GM23248 (cell line): ENCODE results near the gene UNC5C. TPM values are rescaled to one million over a fixed set of nuclear protein-coding genes. Genes with fewer than 3 reads are reported as not detected.
A peak's percentile ranks its signal among the peaks of the same experiment; 100 is the strongest.

Experiments used
- DNase-seq: peaks from one replicate; pipeline ENCODE4 v3.0.0-alpha.2; 2015
- H2AFZ ChIP-seq: fragments of 200-600 bp; sonication (generic); 2 replicates; pipeline ENCODE4 v1.6.1; 2016; ENCODE audit warnings: antibody characterized with exemption
- H3F3A ChIP-seq: fragments of 200-600 bp; sonication (generic); 2 replicates; pipeline ENCODE4 v1.6.1; 2016; ENCODE audit warnings: mild to moderate bottlenecking, antibody characterized with exemption, mixed run types; ENCODE audit not compliant: insufficient read depth
- H3K27ac ChIP-seq: fragments of 200-600 bp; sonication (generic); 2 replicates; pipeline ENCODE4 v1.5.1; 2016; ENCODE audit warnings: mild to moderate bottlenecking
- H3K27me3 ChIP-seq: fragments of 200-600 bp; sonication (generic); replicated peaks from 2 replicates; pipeline ENCODE4 v1.6.1; 2016; ENCODE audit warnings: mild to moderate bottlenecking; ENCODE audit not compliant: insufficient read depth
- H3K36me3 ChIP-seq: fragments of 200-600 bp; sonication (generic); 2 replicates; pipeline ENCODE4 v1.6.1; 2016; ENCODE audit warnings: low read depth, mild to moderate bottlenecking
- H3K4me1 ChIP-seq: fragments of 200-600 bp; sonication (generic); 2 replicates; pipeline ENCODE4 v1.6.1; 2016; ENCODE audit warnings: mild to moderate bottlenecking; ENCODE audit not compliant: insufficient read depth
- H3K4me2 ChIP-seq: fragments of 200-600 bp; sonication (generic); one replicate; pipeline ENCODE4 v1.6.1; 2016; ENCODE audit warnings: mild to moderate bottlenecking; ENCODE audit not compliant: unreplicated experiment
- H3K4me3 ChIP-seq: fragments of 200-600 bp; sonication (generic); 2 replicates; pipeline ENCODE4 v1.5.1; 2016; ENCODE audit warnings: mild to moderate bottlenecking
- H3K79me2 ChIP-seq: fragments of 200-600 bp; sonication (generic); 2 replicates; pipeline ENCODE4 v1.6.1; 2016; ENCODE audit warnings: mild to moderate bottlenecking; ENCODE audit not compliant: insufficient read depth
- H3K9ac ChIP-seq: fragments of 200-600 bp; sonication (generic); 2 replicates; pipeline ENCODE4 v1.6.1; 2016; ENCODE audit warnings: mild to moderate bottlenecking
- H3K9me2 ChIP-seq: fragments of 200-600 bp; sonication (generic); 2 replicates; pipeline ENCODE4 v1.6.1; 2016; ENCODE audit warnings: mixed run types, mild to moderate bottlenecking, moderate library complexity; ENCODE audit not compliant: insufficient read depth
- H3K9me3 ChIP-seq: fragments of 200-600 bp; sonication (generic); one replicate; pipeline ENCODE4 v1.6.1; 2017; ENCODE audit warnings: low read depth
- H4K20me1 ChIP-seq: fragments of 200-600 bp; sonication (generic); 2 replicates; pipeline ENCODE4 v1.6.0; 2016; ENCODE audit not compliant: insufficient read depth
- EZH2 ChIP-seq: fragments of 200-600 bp; sonication (generic); IDR thresholded peaks from 2 replicates; pipeline ENCODE4 v1.6.1; 2018; ENCODE audit warnings: antibody characterized with exemption, mild to moderate bottlenecking; ENCODE audit not compliant: insufficient read depth, poor library complexity, severe bottlenecking
- EZH2phosphoT487 ChIP-seq: fragments of 200-600 bp; sonication (generic); IDR thresholded peaks from 2 replicates; pipeline ENCODE4 v1.6.1; 2018; ENCODE audit warnings: antibody characterized with exemption, moderate library complexity, mild to moderate bottlenecking, low read depth; ENCODE audit not compliant: insufficient read depth
- WGBS, 2 experiments: methylation state at CpG; one replicate each; pipeline ENCODE4 v1.1.6; 2015 to 2017; ENCODE audit warnings: low lambda C conversion rate in 2 of 2, low coverage in 1 of 2; ENCODE audit errors: missing lambda C conversion rate in 2 of 2; 5-methylcytosine and 5-hydroxymethylcytosine counted together
- in situ Hi-C: fragments of 300-500 bp; cut with MboI; formaldehyde crosslinking; loops from 2 replicates; pipeline ENCODE4 v1.15.0; 2020
- polyA plus RNA-seq: library from polyadenylated mRNA; unstranded; fragments of >200 nt; fragmentation: Nextera tagmentation; extraction: Ambion mirVana; gene quantifications from 2 replicates; pipeline ENCODE4 v1.2.1, GENCODE V29; 2016
- total RNA-seq: library from RNA; depleted of rRNA; stranded (reverse); fragments of >200 nt; shearing (Covaris generic); gene quantifications from 2 replicates; pipeline ENCODE4 v1.2.3, GENCODE V29; 2014

UNC5C gene
- total and polyA plus RNA-seq, 2 experiments from 2014 or later, result not detected

DNA sequence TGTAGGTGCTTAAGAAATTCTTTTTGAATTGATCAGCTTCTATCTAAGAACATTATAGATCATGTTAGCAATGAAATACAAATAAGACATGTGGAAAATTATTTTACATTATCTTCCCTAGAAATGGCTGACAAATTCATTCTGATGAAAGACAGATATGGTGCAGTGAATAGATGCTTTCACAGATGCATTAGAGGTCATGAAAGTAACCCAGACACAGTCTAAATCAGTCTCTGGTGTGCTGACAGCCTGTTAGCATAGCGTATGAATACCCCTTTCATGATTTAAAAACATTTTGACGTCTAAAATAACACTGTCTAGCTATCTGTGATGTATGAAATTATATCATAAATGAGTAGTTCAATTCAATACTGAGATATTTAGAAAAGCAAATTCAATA is 180.9 kb downstream of the UNC5C start:
- H3K9ac ChIP-seq, result no peak overlapping the region
- H3K79me2 ChIP-seq, result no peaks in the 10 kb centered on the region
- TF ChIP-seq EZH2 (no peak), EZH2phosphoT487 (no peak)
- no peaks in the 10 kb centered on the region for H3K9me2 ChIP-seq
- no peaks in the 10 kb centered on the region for H3F3A ChIP-seq
- no peak overlapping the region for H3K4me2 ChIP-seq
- no peak overlapping the region for H3K27ac ChIP-seq
- H3K4me3 ChIP-seq, result no peak overlapping the region
- no peaks in the 10 kb centered on the region for H4K20me1 ChIP-seq
- WGBS, 2 experiments, result 1 to 4% methylated on average over 2 of the region's 2 CpGs
- no peaks in the 10 kb centered on the region for H3K4me1 ChIP-seq
- no peak overlapping the region for H2AFZ ChIP-seq
- in situ Hi-C loops, result no loop called here
- no peaks in the 10 kb centered on the region for H3K36me3 ChIP-seq
- H3K9me3 ChIP-seq, result no peaks in the 10 kb centered on the region
- no peaks in the 10 kb centered on the region for H3K27me3 ChIP-seq
- DNase-seq, result no peak

DNA sequence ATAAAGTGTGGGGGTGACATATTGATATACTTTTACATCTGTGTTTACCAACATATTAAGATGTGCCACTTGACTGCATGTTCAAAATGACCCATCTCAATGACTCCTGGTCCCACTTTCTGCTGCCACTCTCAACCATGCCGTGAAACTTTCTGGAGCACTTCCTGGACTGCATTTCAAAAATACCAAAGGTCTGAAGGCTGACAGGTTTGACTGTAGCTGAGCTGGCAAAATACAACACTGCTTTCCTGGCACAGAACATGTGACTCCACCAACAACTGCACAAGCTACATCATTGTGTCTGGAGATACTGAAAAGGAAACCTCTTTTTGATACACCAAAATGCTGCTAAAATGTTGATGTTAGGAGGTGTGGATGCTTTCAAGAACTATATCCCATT is 184.8 kb downstream of the UNC5C start:
- H3K4me3 ChIP-seq, result no peak overlapping the region
- no peak overlapping the region for H2AFZ ChIP-seq

DNA sequence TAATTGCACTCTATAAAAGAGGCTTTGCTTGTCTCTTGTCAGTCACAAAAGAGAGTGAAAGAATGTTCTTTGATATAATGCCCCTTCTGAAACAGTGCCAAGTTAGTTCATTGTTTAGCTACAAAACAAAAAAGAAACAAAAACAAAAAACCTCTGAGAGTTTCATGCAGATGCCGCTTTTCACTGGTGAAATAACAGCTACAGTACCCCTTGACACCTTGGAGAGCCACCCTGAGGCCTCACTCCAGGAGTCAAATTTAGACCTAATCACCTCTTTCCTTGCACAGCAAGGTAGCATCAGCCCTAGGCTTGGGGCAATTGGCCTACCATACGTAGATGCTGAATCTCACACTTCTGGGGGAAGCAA is 185.2 kb downstream of the UNC5C start:
- WGBS, 2 experiments, result 7 to 15% methylated on average over 2 of the region's 2 CpGs
- Histone ChIP-seq H3K9me3 (no peaks in the 10 kb centered on the region), H3K27me3 (no peaks in the 10 kb centered on the region), H3K4me2 (no peak overlapping the region), H3K79me2 (no peaks in the 10 kb centered on the region), H4K20me1 (no peaks in the 10 kb centered on the region), H3K9me2 (no peaks in the 10 kb centered on the region), H3K9ac (no peak overlapping the region), H3F3A (no peaks in the 10 kb centered on the region), H3K4me1 (no peaks in the 10 kb centered on the region), H3K36me3 (no peaks in the 10 kb centered on the region), H2AFZ (no peak overlapping the region), H3K4me3 (no peak overlapping the region), H3K27ac (no peak overlapping the region)
- no peak for DNase-seq
- in situ Hi-C loops, result no loop called here
- TF ChIP-seq EZH2 (no peak), EZH2phosphoT487 (no peak)

More for the DNA sequence above, 184.8 kb downstream of the UNC5C start:
- no peaks in the 10 kb centered on the region for H3F3A ChIP-seq
- no peaks in the 10 kb centered on the region for H3K79me2 ChIP-seq
- no peak overlapping the region for H3K27ac ChIP-seq
- H3K27me3 ChIP-seq, result no peaks in the 10 kb centered on the region
- H3K4me1 ChIP-seq, result no peaks in the 10 kb centered on the region
- in situ Hi-C loops, result no loop called here
- DNase-seq, result no peak
- H3K36me3 ChIP-seq, result no peaks in the 10 kb centered on the region
- no peaks in the 10 kb centered on the region for H3K9me3 ChIP-seq
- 50 to 65% methylated on average over 1 of the region's 1 CpG for WGBS, 2 experiments
- no peak overlapping the region for H3K9ac ChIP-seq
- H3K9me2 ChIP-seq, result no peaks in the 10 kb centered on the region
- H3K4me2 ChIP-seq, result no peak overlapping the region
- TF ChIP-seq EZH2phosphoT487 (no peak), EZH2 (no peak)
- no peaks in the 10 kb centered on the region for H4K20me1 ChIP-seq

DNA sequence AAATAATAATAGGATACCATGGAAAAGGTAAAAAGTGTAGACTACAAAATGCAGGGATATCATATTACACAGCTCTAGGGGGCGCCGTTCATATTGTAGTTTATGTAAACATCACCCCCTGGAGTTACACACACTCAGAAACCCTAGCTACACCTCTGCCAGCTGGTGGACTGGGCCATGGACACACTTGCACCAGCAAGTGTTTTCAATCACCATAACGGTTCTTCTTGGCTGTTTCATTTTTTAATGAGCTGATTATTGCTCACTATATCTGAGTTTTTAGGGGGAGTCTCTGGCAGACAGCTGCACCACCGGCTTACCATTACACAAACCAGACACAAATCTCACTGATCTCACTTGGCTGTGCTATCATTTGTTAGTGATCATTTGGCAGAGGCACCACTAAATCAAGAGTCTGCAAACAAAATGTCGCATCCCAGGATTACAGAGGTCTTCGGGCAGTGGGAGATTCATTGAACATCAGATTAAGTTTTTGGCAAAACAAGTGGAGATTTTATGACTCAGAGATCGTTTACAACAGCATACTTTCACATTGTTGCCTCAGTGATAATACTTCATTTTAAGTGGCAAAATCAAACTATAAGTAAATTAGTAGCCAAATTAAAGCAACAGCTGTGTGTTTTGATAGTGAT is 185.7 kb downstream of the UNC5C start:
- no peak overlapping the region for H3K9ac ChIP-seq
- TF ChIP-seq EZH2 (no peak), EZH2phosphoT487 (no peak)
- H3K36me3 ChIP-seq, result no peaks in the 10 kb centered on the region
- no peaks in the 10 kb centered on the region for H3K9me3 ChIP-seq
- no peak overlapping the region for H3K4me3 ChIP-seq
- no peak overlapping the region for H2AFZ ChIP-seq
- no peaks in the 10 kb centered on the region for H3K79me2 ChIP-seq
- no peaks in the 10 kb centered on the region for H3K27me3 ChIP-seq
- in situ Hi-C loops, result no loop called here
- H4K20me1 ChIP-seq, result no peaks in the 10 kb centered on the region
- 1 to 2% methylated on average over 7 of the region's 7 CpGs for WGBS, 2 experiments
- peak; percentile 5 for DNase-seq
- no peaks in the 10 kb centered on the region for H3F3A ChIP-seq
- H3K9me2 ChIP-seq, result no peaks in the 10 kb centered on the region
- no peaks in the 10 kb centered on the region for H3K4me1 ChIP-seq
- H3K27ac ChIP-seq, result no peak overlapping the region
- H3K4me2 ChIP-seq, result no peak overlapping the region

DNA sequence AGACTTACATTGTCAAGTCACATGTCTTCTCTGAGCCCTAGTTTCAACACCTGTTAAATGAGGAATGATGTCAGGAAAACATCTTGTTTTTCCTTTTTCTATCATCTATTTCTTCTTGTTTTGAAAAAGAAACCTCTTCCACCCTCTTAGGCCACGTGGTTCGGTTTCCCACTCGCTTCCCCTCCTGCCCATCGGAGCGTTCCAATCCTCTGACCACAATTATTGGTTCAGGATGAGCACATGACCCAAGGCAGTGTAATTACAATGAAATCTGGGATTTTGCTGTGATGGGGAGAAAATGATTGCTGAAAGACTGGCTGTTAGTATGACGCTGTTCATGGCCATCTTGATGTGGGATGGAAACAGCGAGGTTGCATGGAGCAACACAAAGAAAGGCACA is 186.7 kb downstream of the UNC5C start:
- Histone ChIP-seq H3K9me2 (no peaks in the 10 kb centered on the region), H3K36me3 (no peaks in the 10 kb centered on the region), H3K9me3 (no peaks in the 10 kb centered on the region), H4K20me1 (no peaks in the 10 kb centered on the region), H3F3A (no peaks in the 10 kb centered on the region), H2AFZ (no peak overlapping the region), H3K4me1 (no peaks in the 10 kb centered on the region), H3K27ac (no peak overlapping the region), H3K9ac (no peak overlapping the region), H3K4me3 (no peak overlapping the region), H3K79me2 (no peaks in the 10 kb centered on the region), H3K27me3 (no peaks in the 10 kb centered on the region), H3K4me2 (no peak overlapping the region)
- WGBS, 2 experiments, result 13 to 21% methylated on average over 7 of the region's 7 CpGs
- no peak for DNase-seq
- in situ Hi-C loops, result no loop called here
- TF ChIP-seq EZH2phosphoT487, result no peak
- TF ChIP-seq EZH2, result no peak
